Embryonic facial prominence (tissue), 1 donor: ENCODE results near the gene MED19.
"Not testable (repeated sequence)": the region's sequence is repeated elsewhere in the genome, so short reads cannot be mapped to it uniquely, and the experiment has no call there.

Source experiments
- DNase-seq: peaks from one replicate; pipeline ENCODE4 v3.0.0-alpha.2; 2016; ENCODE audit errors: extremely low spot score

MED19 gene

GRCh38 chr11:57705432-57705831, 6.6 kb downstream of the MED19 start:
- DNase-seq, result not testable (repeated sequence)

- no peak for DNase-seq
These were observed 7.1 kb downstream of the MED19 start for GRCh38 chr11:57704932-57705331.

DNA sequence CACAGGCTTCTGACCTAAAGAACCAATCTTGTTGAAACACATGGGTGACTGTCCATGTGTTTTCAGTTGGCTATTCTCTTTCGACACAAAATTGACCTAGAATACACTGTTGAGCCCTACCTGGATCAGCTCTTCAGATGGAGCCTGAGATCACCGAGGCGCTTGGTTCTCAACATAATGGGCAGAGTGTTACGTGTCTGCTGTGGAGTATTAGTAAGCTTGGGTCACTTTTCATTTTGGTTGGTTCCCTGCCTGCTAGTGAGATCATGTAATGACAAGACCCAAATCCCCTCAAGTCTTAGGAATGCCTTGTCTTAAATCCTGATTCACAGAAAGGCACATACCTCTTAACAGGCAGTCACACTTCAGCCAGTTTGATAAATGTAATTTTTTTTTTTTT, 8.7 kb downstream of the MED19 start:
- DNase-seq, result no peak

DNA sequence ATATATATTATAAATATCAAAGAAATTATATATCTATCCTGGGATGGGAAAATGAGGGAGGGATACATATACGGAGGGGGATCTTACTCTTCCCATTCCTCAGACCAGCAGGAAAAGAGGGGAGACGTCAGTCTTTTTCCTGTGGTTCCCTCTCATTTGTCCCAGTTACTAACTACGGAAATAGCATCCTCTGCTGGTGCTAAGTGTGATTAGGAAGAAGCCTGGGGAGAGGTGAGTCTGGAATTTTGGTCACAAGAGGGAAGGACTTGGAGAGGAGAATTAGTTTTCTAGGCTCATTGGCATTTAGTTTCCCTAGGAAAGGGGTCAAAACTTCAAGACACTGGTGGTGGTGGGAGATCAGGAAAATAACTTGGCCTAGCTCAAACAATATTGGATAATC, 11.6 kb downstream of the MED19 start:
- DNase-seq, result no peak

- DNase-seq, result no peak
These were observed 12.2 kb downstream of the MED19 start for GRCh38 chr11:57699813-57700212.

DNA sequence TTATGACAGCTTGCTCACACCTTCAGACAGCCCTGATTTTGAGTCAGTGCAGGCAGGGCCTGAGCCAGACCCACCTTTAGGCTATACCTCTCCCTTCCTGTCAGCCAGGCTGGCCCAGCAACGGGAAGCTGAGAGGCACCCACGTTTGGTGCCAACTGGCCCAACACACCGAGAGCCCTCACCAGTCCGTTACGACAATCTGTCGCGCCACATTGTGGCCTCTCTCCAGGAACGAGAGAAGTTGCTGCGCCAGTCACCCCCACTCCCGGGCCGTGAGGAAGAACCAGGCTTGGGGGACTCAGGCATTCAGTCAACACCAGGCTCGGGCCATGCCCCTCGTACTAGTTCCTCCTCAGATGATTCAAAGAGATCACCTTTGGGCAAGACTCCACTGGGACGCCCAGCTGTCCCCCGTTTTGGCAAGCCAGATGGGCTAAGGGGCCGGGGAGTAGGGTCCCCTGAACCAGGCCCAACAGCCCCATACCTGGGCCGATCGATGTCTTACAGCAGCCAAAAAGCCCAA, 13.1 kb downstream of the MED19 start:
- no peak for DNase-seq

DNA sequence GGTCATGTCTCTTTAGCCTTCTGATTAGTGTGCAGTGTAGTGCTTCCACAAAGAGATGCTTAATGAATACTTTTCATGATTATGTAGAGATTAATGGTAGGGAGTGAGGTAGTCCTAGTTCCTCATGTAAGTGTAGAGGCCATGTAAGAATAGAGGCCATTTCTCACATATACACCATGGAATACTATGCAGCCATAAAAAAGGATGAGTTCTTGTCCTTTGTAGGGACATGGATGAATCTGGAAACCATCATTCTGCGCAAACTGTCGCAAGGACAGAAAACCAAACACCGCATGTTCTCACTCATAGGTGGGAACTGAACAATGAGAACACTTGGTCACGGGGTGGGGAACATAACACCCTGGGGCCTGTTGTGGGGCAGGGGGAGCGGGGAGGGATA, 21.5 kb downstream of the MED19 start:
- not testable (repeated sequence) for DNase-seq

- no peak for DNase-seq
These were observed 30.8 kb downstream of the MED19 start for GRCh38 chr11:57681168-57681567.

DNA sequence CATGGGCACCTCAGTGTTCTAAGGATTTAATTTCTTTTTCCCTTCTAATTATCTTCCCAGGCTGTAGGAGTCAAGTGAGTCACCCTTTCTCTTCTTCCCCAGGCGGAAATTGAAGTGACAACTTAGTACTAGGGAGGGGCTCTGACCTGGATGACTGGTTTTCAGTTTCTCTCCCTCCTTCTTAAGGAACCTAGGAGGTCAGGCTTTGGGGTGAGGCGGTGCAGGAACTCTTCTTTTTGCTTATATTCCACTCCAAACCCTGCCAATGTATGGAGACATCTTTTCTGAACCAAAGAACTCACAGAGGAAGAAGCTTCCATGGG, 31.5 kb downstream of the MED19 start:
- no peak for DNase-seq

DNA sequence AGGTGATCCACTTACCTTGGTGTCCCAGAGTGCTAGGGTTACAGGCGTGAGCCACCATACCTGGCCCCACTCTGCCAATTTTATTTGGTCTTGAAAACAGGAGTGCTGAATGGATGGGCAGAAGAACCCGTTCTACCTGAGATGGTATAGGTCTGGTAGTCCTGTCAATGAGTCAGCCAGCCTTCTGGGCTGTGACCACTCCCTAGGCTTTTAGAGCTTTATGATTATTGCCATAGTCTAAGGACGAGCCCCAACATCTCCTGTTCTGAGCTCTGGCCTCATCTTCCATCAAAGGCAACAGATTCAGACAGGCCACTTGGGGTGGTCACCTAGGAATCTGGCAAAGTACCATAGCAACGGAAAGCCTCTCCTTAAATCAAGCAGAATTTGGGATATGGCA, 32.6 kb downstream of the MED19 start:
- DNase-seq, result no peak

GRCh38 chr11:57675176-57675941, 36.7 kb downstream of the MED19 start:
- DNase-seq, result no peak

- no peak for DNase-seq
These were observed 37.8 kb downstream of the MED19 start for GRCh38 chr11:57674251-57674650.

DNA sequence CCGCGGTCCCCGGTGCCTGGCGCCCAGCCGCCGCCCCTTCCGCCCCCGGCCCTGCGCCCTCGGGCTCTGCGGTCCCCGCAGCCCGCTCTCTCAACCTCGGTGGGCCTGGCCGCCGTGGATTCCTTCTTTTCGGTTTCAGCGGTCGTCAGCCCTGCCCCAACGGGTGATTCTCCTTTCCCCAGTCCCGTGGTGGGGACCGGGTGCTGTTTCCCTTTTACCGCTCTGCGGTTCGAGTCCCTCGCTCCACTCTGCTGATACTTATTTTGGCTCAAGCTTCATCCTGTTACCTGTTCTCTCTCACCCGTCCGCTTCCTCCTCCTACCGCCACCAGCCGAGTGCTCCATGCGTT, 43.6 kb downstream of the MED19 start:
- DNase-seq, result no peak

DNA sequence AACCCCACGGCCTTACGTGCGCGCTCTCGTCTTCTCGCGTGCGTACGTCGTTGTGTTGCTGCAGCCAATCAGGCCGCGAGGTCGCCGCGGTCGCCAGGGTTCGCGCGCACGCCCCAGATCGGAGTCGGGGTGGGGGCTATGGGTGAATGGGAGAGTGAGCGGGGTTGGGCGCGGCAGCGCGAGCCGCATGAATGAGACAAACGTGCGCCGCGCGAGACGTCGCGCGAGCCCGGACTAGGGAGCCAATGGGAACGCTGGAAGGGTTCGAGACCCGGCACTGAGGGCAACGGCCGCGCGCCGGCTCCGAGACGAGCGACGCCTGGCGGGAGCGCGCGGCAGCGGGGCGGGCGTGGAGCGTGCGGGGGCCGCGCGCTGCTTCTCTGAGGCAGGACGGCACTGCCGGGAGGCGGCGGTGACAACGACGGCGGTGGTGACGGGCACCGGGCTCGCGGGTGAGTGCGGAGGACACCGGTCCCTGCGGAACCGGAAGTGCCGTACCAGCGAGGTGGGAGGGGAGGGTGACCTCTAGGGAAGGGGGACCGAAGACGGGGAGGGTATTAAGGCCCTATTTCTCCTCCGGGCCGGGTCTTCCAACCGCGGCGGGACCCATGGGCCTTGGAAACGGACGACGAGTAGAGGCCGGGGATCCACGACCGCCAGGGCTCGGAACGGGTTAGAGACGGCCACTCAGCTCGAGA, 44.1 kb downstream of the MED19 start, which contains the start of gene ZDHHC5:
TSS of gene ZDHHC5 (plus strand) at position 379 of the 698 bp plus-strand sequence. CDS start 4,977 bp downstream, outside the sequence.
- peak; percentile 98 for DNase-seq

GRCh38 chr11:57667117-57667735, 44.8 kb downstream of the MED19 start:
- peak; percentile 99 for DNase-seq

- DNase-seq, result no peak
These were observed 48.0 kb downstream of the MED19 start for GRCh38 chr11:57663975-57664374.

DNA sequence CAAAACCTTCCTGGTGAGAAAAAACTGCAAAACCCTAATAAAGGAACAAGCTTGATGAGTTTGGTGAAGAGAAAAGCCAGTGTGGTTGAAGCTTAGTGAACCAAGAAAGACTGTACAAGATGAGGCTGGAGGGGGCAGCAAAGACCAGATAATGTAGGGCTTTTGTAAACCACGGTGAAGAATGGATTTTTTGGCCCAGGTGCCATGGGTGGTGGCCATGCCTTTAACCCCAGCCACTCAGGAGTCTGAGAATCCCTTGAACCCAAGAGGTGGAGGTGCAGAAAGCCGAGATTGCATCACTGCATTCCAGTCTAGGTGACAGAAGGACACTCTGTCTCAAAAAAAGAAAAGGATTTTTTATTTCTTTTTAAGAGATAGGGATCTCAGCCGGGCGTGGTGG, 49.1 kb downstream of the MED19 start:
- no peak for DNase-seq

DNA sequence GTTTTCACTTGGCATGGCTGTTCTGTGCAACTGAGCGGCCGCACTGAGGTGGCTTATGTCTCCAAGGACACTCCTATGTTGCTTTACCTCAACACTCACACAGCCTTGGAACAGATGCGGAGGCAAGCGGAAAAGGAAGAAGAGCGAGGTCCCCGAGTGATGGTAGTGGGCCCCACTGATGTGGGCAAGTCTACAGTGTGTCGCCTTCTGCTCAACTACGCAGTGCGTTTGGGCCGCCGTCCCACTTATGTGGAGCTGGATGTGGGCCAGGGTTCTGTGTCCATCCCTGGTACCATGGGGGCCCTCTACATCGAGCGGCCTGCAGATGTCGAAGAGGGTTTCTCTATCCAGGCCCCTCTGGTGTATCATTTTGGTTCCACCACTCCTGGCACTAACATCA, 52.3 kb downstream of the MED19 start:
- no peak for DNase-seq

- no peak for DNase-seq
These were observed 54.0 kb downstream of the MED19 start for GRCh38 chr11:57658023-57658361.

DNA sequence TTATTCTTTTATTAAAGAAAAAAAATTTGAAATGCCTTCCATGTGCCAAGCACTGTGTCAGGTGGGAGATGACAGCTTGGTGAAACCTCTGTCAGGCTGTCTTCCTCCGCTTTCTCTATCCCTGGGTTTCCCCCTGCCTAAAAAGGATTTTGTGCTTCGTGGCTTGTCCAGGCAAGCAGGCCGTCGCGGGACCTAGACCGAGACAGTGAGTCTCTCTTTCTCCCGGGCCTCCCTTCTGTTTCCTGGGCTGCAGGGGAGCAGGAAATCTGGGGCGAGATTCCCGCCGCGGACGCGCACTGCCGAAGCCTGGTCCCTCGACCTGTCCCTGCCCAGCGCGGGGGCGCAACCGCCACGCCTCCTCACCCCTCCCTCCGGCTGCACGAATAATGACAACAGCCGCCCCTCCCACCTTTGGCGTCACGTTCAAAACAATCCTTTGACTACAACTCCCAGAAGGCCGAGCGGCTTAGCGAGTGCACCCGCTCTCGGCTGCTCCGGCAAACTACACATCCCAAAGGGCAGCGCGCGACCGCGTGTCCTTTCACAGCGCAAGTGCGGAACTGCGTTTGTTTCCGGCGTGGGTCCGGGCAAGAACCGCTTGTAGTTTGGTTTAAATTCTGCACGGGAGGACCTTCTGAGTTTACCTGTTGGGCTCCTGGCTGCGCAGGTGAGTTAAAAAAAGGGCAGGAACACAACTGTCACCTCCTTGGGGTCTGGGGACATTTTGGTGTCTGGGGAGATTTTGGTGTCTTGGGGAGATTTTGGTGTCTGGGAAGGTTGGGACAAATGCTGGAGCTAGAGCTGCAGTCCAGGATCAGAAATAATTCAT, 54.6 kb downstream of the MED19 start, which contains the start of gene CLP1:
TSS of gene CLP1 (plus strand) at position 569 of the 829 bp plus-strand sequence. CDS start 1,715 bp downstream, outside the sequence.
- peak; percentile 95 for DNase-seq

- DNase-seq, result no peak
These were observed 55.2 kb downstream of the MED19 start for GRCh38 chr11:57656885-57657193.
